Measurements from ENCODE around the gene KCNAB1.

DNA sequence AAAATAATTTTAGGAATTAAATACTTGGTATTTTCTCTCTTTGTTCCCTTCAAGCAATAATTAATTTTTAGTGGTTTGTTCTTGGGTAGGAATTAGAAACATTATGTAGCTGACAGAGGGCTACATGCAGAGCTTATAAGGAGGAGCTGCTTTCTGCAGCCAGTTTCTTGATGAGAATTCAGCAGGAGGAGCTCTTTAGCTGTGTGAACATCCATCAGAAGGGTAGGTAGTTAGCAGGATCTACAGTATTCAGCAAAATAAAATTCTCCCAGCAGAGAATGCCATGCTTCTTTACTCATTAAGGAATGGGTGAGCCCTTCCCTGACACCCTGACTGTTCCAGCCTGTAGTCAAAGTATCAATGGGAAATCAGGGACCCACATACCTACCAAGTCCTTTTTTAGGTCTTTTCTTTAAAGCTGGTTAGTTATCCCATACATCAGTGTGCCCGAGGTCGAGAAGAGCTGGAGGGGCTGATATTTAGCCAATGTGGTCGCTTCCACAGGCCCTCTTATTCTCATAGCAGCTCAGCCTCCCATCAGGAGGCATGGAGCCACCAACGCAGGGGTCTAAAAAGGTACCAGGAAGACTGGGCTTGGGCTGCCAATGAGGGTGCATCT lies 54.0 kb downstream of the KCNAB1 start:
- TF ChIP-seq ZNF274 (IDR thresholded peaks at IDR 0.05; ENCODE audit: low read depth, low read length) (no peak), YY1 (IDR thresholded peaks at IDR 0.05; ENCODE audit: insufficient read depth, insufficient read length) (no peak)

Measured in NT2/D1 (cell line).